Neural crest cell (in vitro differentiated cells): ENCODE measurements around the gene OPHN1. TPM values are rescaled to one million over a fixed set of nuclear protein-coding genes. Genes with fewer than 3 reads are reported as not detected.

Source experiments
- DNase-seq: peaks from one replicate; pipeline ENCODE4 v3.0.0; 2021; ENCODE audit warnings: low read depth, mixed read lengths, low spot score
- H3K27ac Mint-ChIP-seq: one replicate; pipeline ENCODE4 v1.8.0; 2021; ENCODE audit warnings: mild to moderate bottlenecking, mixed read lengths; ENCODE audit not compliant: unreplicated experiment
- H3K27me3 Mint-ChIP-seq: 2 replicates; pipeline ENCODE4 v1.8.0; 2021; ENCODE audit warnings: low read depth, mild to moderate bottlenecking, mixed read lengths
- H3K36me3 Mint-ChIP-seq: 2 replicates; pipeline ENCODE4 v1.8.0; 2021; ENCODE audit warnings: low read depth, mild to moderate bottlenecking, mixed read lengths
- H3K4me1 Mint-ChIP-seq: 2 replicates; pipeline ENCODE4 v1.8.0; 2021; ENCODE audit warnings: mixed read lengths
- H3K4me3 Mint-ChIP-seq: one replicate; pipeline ENCODE4 v1.8.0; 2021; ENCODE audit warnings: mild to moderate bottlenecking, mixed read lengths
- H3K9me3 Mint-ChIP-seq: 2 replicates; pipeline ENCODE4 v1.8.0; 2021; ENCODE audit warnings: mixed read lengths
- CTCF ChIP-seq: fragments of 200-600 bp; sonication (generic); conservative IDR thresholded peaks from 2 replicates; pipeline ENCODE4 v1.5.0; 2021; ENCODE audit warnings: antibody characterized with exemption, mild to moderate bottlenecking
- total RNA-seq: library from RNA; stranded (reverse); gene quantifications from 2 replicates; pipeline ENCODE4 v1.2.1, GENCODE V29; 2021

OPHN1 gene
- total RNA-seq, 1 donor from 2014 or later = 9.4 TPM

DNA sequence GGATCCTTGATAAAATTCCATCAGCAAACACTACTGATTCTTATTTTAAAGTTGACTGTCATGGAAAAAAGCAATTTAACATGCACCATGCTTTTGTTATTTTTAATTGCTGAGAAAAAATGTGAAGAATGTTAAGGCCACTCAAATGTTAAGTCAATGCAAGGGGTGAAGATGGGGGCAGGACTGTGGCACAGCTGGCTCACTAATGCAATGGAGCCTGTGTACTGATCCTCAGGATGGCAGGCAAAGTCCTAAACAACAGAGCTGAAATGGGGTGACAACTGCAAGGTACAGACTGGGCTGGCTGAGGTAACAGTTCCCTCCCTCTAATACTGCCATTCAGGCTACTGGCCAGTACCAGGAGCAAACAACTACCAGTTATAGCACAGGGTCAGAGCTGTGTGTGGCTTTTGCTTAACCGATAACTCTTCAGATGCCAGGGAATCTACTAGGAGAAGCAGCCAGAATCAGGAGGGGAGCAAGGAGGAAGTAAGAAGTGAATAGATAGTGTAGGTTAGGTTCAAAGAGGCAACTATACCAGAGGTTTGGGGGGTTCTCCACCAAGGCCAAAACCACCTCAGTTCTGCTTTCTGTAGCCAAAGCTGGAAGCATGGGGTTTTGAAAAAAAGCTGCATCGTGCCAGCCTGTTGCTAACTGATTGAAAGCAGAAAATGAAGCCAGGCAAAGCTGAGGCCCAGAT is 372.6 kb downstream of the OPHN1 start:
- H3K36me3 Mint-ChIP-seq = peaks cover 9% of the 10 kb centered on the region

GRCh38 chrX:68059469-68059868 is 373.8 kb downstream of the OPHN1 start:
- H3K27ac Mint-ChIP-seq = no peak overlapping the region
- peaks cover 9% of the 10 kb centered on the region for H3K36me3 Mint-ChIP-seq
- no peaks in the 10 kb centered on the region for H3K4me1 Mint-ChIP-seq
- TF ChIP-seq CTCF = no peak
- no peaks in the 10 kb centered on the region for H3K27me3 Mint-ChIP-seq
- H3K4me3 Mint-ChIP-seq = no peak overlapping the region
- peaks cover 2% of the 10 kb centered on the region for H3K9me3 Mint-ChIP-seq
- no peak for DNase-seq

More for the DNA sequence above, 372.6 kb downstream of the OPHN1 start:
- no peaks in the 10 kb centered on the region for H3K4me1 Mint-ChIP-seq
- TF ChIP-seq CTCF = no peak
- no peak overlapping the region for H3K27ac Mint-ChIP-seq
- no peaks in the 10 kb centered on the region for H3K27me3 Mint-ChIP-seq
- peaks cover 2% of the 10 kb centered on the region for H3K9me3 Mint-ChIP-seq
- DNase-seq = no peak
- no peak overlapping the region for H3K4me3 Mint-ChIP-seq

DNA sequence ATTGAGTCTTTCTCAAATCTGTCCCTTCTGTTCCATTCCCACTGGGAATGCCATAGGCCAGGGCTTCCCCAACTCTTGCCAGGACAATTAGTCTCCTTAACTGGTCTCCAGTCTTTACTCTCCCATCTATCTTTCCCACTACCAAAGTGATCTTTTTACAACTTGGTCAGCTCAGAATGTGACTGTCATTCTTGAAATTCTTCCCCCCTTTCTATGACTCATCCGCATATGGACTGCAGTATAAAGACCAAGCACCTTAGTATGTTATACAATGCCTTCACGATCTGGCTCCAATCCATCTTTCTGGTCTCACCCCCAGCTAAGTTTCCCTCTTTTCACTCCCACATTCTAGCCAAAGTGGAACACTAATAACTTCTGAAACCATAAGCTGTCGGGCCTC is 383.8 kb downstream of the OPHN1 start:
- no peaks in the 10 kb centered on the region for H3K27me3 Mint-ChIP-seq
- H3K36me3 Mint-ChIP-seq = peaks cover 23% of the 10 kb centered on the region
- no peak overlapping the region for H3K4me3 Mint-ChIP-seq
- H3K4me1 Mint-ChIP-seq = no peaks in the 10 kb centered on the region
- no peak for TF ChIP-seq CTCF
- H3K9me3 Mint-ChIP-seq = peaks cover 15% of the 10 kb centered on the region
- H3K27ac Mint-ChIP-seq = no peak overlapping the region
- no peak for DNase-seq

DNA sequence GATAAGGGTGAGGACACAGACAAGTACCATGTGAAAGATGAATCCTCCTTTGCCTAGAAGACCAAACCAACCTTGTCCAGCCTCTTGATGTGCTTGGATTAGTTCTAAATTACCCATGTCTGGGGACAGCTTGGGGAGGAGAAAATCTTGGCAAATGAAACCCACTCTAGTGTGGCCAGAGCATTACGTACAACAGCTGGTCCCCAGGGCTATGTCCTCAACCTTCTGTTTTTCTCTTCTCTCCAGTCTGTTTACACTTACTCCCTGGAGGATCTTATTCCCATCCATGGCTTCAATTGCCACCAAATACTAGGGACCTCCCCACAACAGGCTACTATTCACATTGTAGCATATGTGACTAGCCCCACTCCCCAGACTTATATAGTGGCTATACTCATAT is 384.5 kb downstream of the OPHN1 start:
- Mint-ChIP-seq H3K4me3 (no peak overlapping the region), H3K4me1 (no peaks in the 10 kb centered on the region), H3K36me3 (peaks cover 25% of the 10 kb centered on the region), H3K27ac (no peak overlapping the region), H3K27me3 (no peaks in the 10 kb centered on the region), H3K9me3 (peaks cover 17% of the 10 kb centered on the region)
- DNase-seq = no peak
- TF ChIP-seq CTCF = no peak

GRCh38 chrX:68045008-68045577 is 388.2 kb downstream of the OPHN1 start:
- Mint-ChIP-seq H3K36me3 (peaks cover 14% of the 10 kb centered on the region), H3K4me1 (no peaks in the 10 kb centered on the region), H3K4me3 (no peak overlapping the region), H3K9me3 (peaks cover 14% of the 10 kb centered on the region), H3K27ac (no peak overlapping the region), H3K27me3 (no peaks in the 10 kb centered on the region)
- no peak for TF ChIP-seq CTCF
- no peak for DNase-seq
